Mesenchymal stem cell (in vitro differentiated cells and primary cell): ENCODE results near the gene SPDYE4.

Source experiments
- DNase-seq: peaks from one replicate; pipeline ENCODE4 v3.0.0-alpha.2; 2013
- H2AFZ ChIP-seq: one replicate; pipeline ENCODE4 v1.6.1; 2013; ENCODE audit warnings: low read depth, mild to moderate bottlenecking, control low read depth, inconsistent platforms, low read length, moderate library complexity
- H2AK5ac ChIP-seq: 2 replicates; pipeline ENCODE4 v1.6.1; 2013; ENCODE audit warnings: low read length, moderate library complexity, mild to moderate bottlenecking, inconsistent platforms; ENCODE audit not compliant: severe bottlenecking
- H2BK120ac ChIP-seq: one replicate; pipeline ENCODE4 v1.6.1; 2013; ENCODE audit warnings: low read depth, mild to moderate bottlenecking, inconsistent platforms, low read length, moderate library complexity
- H2BK12ac ChIP-seq, 2 experiments: one replicate each; pipeline ENCODE4 v1.6.1; 2013; ENCODE audit warnings: inconsistent platforms in 2 of 2, low read length in 2 of 2, mild to moderate bottlenecking in 2 of 2, moderate library complexity in 2 of 2, control low read depth in 1 of 2
- H2BK15ac ChIP-seq: one replicate; pipeline ENCODE4 v1.6.1; 2013; ENCODE audit warnings: mild to moderate bottlenecking, low read depth, inconsistent platforms; ENCODE audit not compliant: poor library complexity, severe bottlenecking
- H2BK5ac ChIP-seq: 2 replicates; pipeline ENCODE4 v1.6.1; 2013; ENCODE audit warnings: low read depth, mild to moderate bottlenecking, low read length, control low read depth, inconsistent platforms; ENCODE audit not compliant: poor library complexity, severe bottlenecking
- H3K14ac ChIP-seq, 2 experiments: one replicate each; pipeline ENCODE4 v1.6.1; 2013; ENCODE audit warnings: inconsistent platforms in 2 of 2, low read length in 2 of 2, control low read depth in 1 of 2, mild to moderate bottlenecking in 1 of 2, moderate library complexity in 1 of 2
- H3K18ac ChIP-seq, 2 experiments: one replicate each; pipeline ENCODE4 v1.6.1; 2013; ENCODE audit warnings: inconsistent platforms in 2 of 2, low read length in 2 of 2, control low read depth in 1 of 2, low read depth in 1 of 2, mild to moderate bottlenecking in 1 of 2
- H3K23ac ChIP-seq, 2 experiments: one replicate each; pipeline ENCODE4 v1.6.1; 2013; ENCODE audit warnings: inconsistent platforms in 2 of 2, low read length in 2 of 2, mild to moderate bottlenecking in 2 of 2, moderate library complexity in 2 of 2, control low read depth in 1 of 2
- H3K27ac ChIP-seq: 2 replicates; pipeline ENCODE4 v1.5.1; 2013; ENCODE audit warnings: mild to moderate bottlenecking, moderate library complexity, low read length, control low read depth, inconsistent platforms; ENCODE audit not compliant: poor library complexity, severe bottlenecking
- H3K27me3 ChIP-seq, 2 experiments: 2 replicates each; pipeline versions ENCODE4 v1.6.1 to v1.7.0; 2013; ENCODE audit warnings: low read length in 2 of 2, mild to moderate bottlenecking in 2 of 2, moderate library complexity in 2 of 2, control low read depth in 1 of 2, inconsistent platforms in 1 of 2; ENCODE audit not compliant: control insufficient read depth in 1 of 2, insufficient read depth in 1 of 2
- H3K36me3 ChIP-seq, 2 experiments: 2 replicates each; pipeline versions ENCODE4 v1.6.1 to v1.7.0; 2013; ENCODE audit warnings: low read length in 2 of 2, control low read depth in 1 of 2, inconsistent platforms in 1 of 2, low read depth in 1 of 2, mild to moderate bottlenecking in 1 of 2; ENCODE audit not compliant: insufficient read depth in 2 of 2, control insufficient read depth in 1 of 2
- H3K4ac ChIP-seq, 2 experiments: one replicate each; pipeline ENCODE4 v1.6.1; 2013; ENCODE audit warnings: inconsistent platforms in 2 of 2, low read length in 2 of 2, mild to moderate bottlenecking in 2 of 2, moderate library complexity in 2 of 2, control low read depth in 1 of 2, low read depth in 1 of 2
- H3K4me1 ChIP-seq: 2 replicates; pipeline ENCODE4 v1.6.1; 2013; ENCODE audit warnings: low read depth, low read length, control low read depth; ENCODE audit not compliant: control insufficient read depth, insufficient read depth
- H3K4me2 ChIP-seq: 2 replicates; pipeline ENCODE4 v1.6.1; 2013; ENCODE audit warnings: low read length, mild to moderate bottlenecking, inconsistent platforms; ENCODE audit not compliant: poor library complexity, severe bottlenecking
- H3K4me3 ChIP-seq, 2 experiments: 2 replicates each; pipeline versions ENCODE4 v1.5.1 to v1.7.0; 2013; ENCODE audit warnings: low read length in 2 of 2, mild to moderate bottlenecking in 2 of 2, control low read depth in 1 of 2, low read depth in 1 of 2; ENCODE audit not compliant: insufficient read depth in 1 of 2
- H3K79me1 ChIP-seq: replicated peaks from 2 replicates; pipeline ENCODE4 v1.6.1; 2013; ENCODE audit warnings: mild to moderate bottlenecking, control low read depth, low read length, inconsistent platforms; ENCODE audit not compliant: poor library complexity, severe bottlenecking
- H3K9ac ChIP-seq: 2 replicates; pipeline ENCODE4 v1.7.0; 2013; ENCODE audit warnings: mild to moderate bottlenecking, low read length, moderate library complexity
- H3K9me3 ChIP-seq: 2 replicates; pipeline ENCODE4 v1.7.0; 2013; ENCODE audit warnings: mild to moderate bottlenecking, low read length; ENCODE audit not compliant: control insufficient read depth
- H4K8ac ChIP-seq: one replicate; pipeline ENCODE4 v1.6.1; 2013; ENCODE audit warnings: inconsistent platforms, mild to moderate bottlenecking, low read length, moderate library complexity
- H4K91ac ChIP-seq: one replicate; pipeline ENCODE4 v1.6.1; 2013; ENCODE audit warnings: mild to moderate bottlenecking, low read length, inconsistent platforms
- WGBS: methylation state at CpG from one replicate; pipeline ENCODE4 v1.1.7; 2013; ENCODE audit warnings: mixed read lengths; 5-methylcytosine and 5-hydroxymethylcytosine counted together

Gene SPDYE4

GRCh38 chr17:8701754-8702153, 56.6 kb downstream of the SPDYE4 start:
- Histone ChIP-seq H3K9me3 (no peaks in the 10 kb centered on the region), H2BK15ac (no peak overlapping the region)
- 93% methylated on average over 3 of the region's 4 CpGs for WGBS

GRCh38 chr17:8701221-8701620, 57.1 kb downstream of the SPDYE4 start:
- WGBS, result 83% methylated on average over 9 of the region's 9 CpGs
- peaks cover 22% of the 10 kb centered on the region for H3K4me1 ChIP-seq

More at GRCh38 chr17:8701754-8702153, 56.6 kb downstream of the SPDYE4 start:
- Histone ChIP-seq H3K4ac (no peak overlapping the region), H3K4me2 (no peak overlapping the region), H3K23ac (no peak overlapping the region), H3K14ac (no peak overlapping the region), H2AK5ac (no peak overlapping the region), H3K36me3 (no peaks in the 10 kb centered on the region), H2BK5ac (no peak overlapping the region), H4K8ac (no peak overlapping the region), H2AFZ (no peak overlapping the region), H3K27me3 (peaks cover 6 to 62% of the 10 kb centered on the region in 2 experiments), H4K91ac (no peak overlapping the region), H3K79me1 (no peaks in the 10 kb centered on the region), H3K9ac (no peak overlapping the region), H2BK120ac (no peak overlapping the region), H3K4me1 (peaks cover 18% of the 10 kb centered on the region), H3K18ac (no peak overlapping the region), H3K4me3 (no peak overlapping the region), H2BK12ac (no peak overlapping the region), H3K27ac (no peak overlapping the region)
- no peak for DNase-seq

More at GRCh38 chr17:8701221-8701620, 57.1 kb downstream of the SPDYE4 start:
- Histone ChIP-seq H2BK5ac (no peak overlapping the region), H2BK15ac (no peak overlapping the region), H4K8ac (no peak overlapping the region), H2AFZ (no peak overlapping the region), H3K4me3 (no peak overlapping the region), H3K4ac (no peak overlapping the region), H3K14ac (no peak overlapping the region), H3K27ac (no peak overlapping the region), H3K23ac (no peak overlapping the region), H2AK5ac (no peak overlapping the region), H3K27me3 (peaks cover 6 to 61% of the 10 kb centered on the region in 2 experiments), H2BK12ac (no peak overlapping the region), H3K18ac (no peak overlapping the region), H2BK120ac (no peak overlapping the region), H3K9ac (no peak overlapping the region), H4K91ac (no peak overlapping the region), H3K9me3 (no peaks in the 10 kb centered on the region), H3K79me1 (no peaks in the 10 kb centered on the region), H3K4me2 (no peak overlapping the region), H3K36me3 (no peaks in the 10 kb centered on the region)
- no peak for DNase-seq
